Activated CD4-positive, alpha-beta T cell treated with anti-CD3 and anti-CD28 coated beads for 48 hours (primary cell): Measurements from ENCODE around the gene EID2B.

ENCODE experiments used
- DNase-seq: peaks from one replicate; pipeline ENCODE4 v3.0.0-alpha.2; 2020

The EID2B gene, protein sequence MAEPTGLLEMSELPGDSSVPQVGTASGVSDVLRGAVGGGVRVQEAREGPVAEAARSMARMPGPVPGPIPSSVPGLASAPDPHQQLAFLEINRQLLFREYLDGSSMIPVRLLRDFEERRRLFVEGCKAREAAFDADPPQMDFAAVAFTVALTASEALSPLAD

DNA sequence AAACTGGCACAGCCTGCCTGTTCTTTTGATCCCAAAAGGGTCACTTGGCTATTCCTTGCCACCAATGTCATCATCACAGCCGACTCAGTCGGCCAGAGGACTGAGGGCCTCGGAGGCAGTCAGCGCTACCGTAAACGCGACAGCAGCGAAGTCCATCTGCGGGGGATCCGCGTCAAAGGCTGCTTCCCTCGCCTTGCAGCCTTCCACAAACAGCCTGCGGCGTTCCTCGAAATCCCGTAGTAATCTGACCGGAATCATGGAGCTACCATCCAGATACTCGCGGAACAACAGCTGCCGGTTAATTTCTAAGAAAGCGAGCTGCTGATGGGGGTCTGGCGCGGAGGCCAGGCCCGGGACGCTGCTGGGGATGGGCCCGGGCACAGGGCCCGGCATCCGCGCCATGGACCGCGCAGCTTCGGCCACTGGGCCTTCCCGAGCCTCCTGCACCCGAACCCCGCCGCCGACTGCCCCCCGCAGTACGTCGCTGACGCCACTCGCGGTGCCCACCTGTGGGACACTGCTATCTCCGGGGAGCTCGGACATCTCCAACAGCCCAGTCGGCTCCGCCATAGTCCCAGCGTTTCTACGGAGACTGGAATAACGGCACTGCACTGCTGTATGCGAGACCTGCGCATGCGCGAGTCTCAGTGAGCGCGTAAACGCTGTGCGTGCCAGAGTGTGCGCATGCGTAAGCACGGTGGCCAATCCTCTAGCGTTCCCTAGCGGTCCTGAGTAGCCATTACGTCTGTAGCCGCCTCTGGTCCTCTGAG lies at the start of gene EID2B:
EID2B (minus strand) TSS at position 620 of the 770 bp plus-strand sequence; CDS start at position 570, 50 bp downstream.
- peak; percentile 96 for DNase-seq

DNA sequence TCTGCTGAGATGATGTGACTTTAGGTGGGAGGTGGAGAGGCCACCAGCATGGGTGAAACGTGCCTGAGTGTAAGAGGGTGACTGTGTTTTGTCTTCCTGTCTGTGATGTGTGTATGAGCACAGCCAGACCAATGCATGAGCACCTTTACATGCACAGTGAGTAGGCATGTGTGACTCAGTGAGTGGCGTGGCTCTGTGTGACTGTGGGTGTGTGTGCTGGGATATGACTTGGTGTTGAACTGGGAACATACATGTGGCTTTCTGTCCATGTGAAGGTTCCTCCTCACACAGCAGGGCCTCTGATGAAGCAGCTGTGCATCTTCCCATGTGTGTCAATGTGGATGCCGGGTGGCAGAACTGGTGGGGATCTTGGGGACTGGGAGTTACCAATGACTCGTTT lies 49.8 kb upstream of the EID2B start:
- peak; percentile 69 for DNase-seq

DNA sequence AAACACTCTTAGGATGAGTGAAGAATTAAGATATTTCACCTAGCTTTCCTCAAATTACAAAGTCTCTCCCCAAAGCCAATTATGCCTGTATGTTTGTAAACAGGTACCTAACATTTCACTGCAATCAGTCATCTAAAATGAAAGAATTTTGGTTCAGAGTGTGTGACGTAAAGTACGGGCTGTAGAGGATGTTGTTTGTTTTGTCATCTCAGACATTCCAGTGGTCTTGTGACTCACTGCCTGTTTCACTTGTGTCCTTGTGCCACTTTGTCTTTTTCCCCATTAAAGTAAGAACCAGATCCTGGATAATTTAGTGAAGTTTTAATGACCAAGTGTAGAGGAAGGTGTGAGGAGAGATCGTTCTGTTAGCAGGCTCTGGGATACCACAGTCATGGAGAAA lies 36.0 kb upstream of the EID2B start:
- DNase-seq = no peak

DNA sequence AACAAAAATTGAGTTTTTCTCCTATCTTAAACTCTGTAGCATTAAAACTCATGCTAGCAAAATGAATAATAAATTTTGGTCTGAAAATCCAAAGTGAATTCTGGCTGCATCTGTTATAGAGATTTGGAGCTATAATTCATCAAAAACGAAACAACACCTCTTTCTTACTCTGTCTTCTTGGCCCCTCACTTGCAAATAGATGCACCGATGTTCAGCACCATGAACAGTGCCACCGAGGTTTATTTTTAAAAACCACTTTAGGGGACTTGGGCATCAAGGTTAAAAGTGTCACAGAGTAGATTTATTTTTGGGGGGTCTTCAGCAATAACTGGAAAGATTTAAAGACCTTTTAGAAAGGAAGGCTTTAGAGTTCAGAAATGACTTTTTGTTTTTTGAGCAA lies 33.4 kb upstream of the EID2B start:
- no peak for DNase-seq

- no peak for DNase-seq
Observed at GRCh38 chr19:39563408-39563807, 30.8 kb upstream of the EID2B start.

DNA sequence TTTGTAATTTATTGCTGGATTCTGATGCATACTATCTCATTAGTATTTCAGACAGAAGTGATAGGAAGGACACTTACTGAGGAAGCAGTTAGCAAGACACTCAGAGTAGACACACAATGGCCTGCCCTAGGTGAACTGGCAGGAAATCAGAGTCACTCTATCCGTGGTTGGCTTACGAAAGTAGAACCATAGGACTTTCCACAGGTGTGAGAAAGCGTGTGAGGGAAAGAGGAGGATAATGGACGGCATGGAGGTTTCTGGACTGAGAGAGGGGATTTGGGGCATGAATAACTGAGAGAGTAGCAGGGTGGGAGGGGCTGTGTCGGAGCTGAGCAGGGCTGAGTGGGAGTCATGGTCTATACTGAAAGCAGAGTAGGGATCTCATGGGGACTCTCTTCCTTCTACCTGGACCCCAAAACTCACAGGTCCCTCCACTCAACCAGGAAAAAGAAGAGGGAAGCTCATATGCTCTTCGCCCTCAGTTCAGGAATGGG lies 26.0 kb upstream of the EID2B start:
- DNase-seq = peak; percentile 18

DNA sequence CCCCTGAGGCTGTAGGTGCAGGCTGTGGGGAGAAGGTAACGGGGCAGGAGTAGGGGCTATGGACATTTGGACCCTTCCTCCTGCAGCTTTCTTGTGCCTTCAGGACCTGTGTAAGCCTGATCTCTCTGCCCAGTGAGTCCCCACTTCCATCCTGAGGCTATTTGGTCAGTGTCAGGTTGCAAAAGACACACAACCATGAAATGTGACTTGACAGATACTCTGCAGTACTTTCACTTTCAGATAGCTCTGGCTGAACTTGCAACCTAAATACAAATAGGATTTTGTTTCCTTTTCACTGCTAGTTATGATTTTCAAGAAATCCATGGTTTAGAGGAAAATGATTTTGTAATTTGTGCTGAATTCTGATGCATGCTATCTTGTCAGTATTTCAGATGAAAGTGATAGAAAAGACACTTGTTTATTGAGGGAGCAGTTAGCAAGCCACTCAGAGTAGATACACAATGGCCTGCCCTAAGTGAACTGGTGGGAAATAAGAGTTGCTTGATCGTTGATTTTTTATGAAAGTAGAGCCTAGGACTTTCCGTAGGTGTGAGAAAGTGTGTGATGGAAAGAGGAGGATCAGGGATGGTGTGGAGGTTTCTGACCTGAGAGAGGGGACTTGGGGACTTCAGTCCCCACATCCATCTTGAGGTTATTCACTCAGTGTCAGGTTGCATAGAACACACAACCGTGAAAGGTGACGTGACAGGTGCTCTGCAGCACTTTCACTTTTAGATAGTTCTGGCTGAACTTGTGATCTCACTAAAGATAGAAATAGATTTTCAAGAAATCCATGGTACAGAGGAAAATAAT lies 25.4 kb upstream of the EID2B start:
- DNase-seq = peak; percentile 22

GRCh38 chr19:39555883-39556282 lies 23.2 kb upstream of the EID2B start:
- no peak for DNase-seq

- no peak for DNase-seq
Observed at GRCh38 chr19:39554701-39555311, 22.2 kb upstream of the EID2B start.

DNA sequence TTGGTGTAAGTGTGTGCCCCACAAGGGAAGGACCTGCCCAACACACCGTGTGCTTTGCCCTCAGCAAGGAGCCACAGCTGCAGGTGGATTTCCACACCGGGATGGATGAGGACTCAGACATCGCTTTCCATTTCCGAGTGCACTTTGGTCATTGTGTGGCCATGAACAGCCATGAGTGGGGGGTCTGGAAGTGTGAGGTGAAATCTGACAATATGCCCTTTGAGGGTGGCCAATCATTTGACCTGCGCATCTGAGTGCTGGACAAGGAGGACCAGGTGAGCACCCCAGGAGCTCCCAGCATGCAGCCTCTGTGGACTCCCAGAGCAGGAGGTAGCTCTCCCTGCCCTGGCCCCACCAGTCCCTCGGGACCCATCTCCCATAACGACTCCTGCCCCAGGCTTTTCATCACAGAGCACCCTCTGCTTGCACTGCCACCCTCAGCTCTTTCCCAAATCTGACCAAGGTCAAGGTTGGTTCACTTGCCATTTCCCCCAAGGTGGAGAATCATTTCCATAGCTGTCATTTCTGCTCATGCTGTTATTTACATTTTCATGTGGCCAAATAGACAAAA lies 20.5 kb upstream of the EID2B start:
- DNase-seq = no peak

DNA sequence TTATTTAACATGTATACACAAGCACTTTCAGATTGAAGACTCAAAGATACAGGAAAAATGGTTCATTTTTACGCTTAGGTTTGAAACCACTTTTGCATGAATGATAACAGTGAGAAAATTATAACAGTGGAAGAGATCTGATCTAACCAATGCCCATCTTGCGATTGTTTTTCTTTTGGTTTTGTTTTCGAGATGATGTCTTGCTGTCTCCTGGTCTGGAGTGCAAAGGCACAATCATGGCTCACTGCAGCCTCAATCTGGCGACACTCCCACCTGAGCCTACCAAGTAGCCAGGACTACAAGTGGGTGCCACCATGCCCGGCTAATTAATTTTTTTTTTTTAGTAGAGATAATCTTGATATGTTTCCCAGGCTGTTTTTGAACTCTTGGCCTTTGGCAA lies 17.5 kb upstream of the EID2B start:
- no peak for DNase-seq

DNA sequence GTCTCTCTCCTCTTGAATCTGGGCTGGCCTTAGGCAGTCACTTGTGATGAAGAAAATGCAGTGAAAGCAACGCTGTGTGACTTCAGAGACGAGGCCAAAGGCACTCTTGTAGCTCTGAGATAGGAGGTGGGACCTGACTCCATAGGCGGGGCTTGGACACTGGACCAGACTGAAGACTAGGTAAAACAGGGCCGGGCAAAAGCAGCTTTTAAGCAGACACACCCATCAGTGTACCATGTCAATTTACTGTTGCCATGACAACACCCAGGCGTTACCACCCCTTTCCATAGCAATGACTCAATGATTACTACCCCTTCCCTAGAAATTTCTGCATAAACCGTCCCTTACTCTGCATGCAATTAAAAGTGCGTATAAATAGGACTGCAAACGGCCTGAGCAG lies 13.9 kb upstream of the EID2B start:
- DNase-seq = peak; percentile 45

DNA sequence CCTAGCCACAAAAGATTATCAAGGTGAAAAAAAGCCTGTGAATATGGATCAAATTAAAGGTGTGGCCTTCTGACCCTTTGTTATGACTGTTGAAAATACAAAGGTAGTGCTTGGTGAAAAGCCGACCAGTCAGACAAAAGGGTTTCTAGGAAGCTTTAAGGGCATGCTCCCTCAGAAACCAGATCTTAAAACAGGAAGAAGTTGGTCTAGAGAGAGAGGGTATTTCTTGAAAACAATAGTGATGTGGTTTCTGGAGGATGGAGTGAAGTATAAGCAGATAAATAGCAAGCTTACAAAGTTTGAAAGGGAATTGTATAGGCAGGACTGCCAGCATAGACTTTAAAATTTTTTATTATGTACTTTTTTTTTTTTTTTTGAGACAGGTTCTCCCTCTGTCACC lies 12.3 kb upstream of the EID2B start:
- DNase-seq = no peak

DNA sequence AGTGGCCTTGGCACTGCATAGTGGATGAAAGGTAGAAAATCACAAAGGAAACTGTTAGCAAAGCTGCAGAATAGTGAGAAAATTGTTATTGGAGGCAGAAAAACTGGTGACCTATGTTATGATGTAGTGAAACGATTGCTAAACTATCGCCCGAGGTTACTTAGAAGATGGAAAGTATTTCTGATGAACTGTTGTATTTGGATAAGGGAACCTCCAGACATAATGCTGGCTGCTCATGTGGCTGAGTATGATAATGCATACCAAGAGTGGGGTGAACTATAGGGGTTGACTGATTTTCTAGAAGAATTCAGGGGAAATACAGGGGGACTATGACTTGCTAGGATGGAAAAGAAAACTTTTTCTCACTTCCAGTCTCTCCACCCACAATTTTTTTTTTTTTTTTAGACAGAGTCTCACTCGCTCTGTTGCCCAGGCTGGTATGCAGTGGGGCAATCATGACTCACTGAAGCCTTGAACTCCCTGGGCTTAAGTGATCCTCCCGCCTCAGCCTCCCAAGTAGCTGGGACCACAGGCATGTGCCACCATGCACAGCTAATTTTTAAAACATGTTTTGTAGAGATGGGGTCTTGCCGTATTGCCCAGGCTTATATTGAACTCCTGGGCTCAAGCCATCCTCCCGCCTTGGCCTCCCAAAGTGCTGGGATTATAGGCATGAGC lies 11.7 kb upstream of the EID2B start:
- DNase-seq = peak; percentile 30

DNA sequence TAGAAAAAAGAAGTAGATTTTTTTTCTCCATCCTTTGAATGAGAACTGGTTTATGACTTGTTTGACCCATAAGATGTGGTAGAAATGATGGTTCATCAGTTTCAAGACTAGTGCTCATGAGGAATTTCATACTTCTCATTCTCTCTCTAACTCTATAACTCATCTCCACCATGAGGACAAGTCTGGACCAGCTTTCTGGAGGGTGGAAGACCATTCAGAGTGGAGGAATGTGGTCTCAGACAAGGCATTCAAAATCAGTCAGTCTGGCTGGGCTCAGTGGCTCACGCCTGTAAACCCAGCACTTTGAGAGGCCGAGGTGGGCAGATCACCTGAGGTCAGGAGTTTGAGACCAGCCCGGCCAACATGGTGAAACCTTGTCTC lies 10.8 kb upstream of the EID2B start:
- DNase-seq = no peak

- no peak for DNase-seq
Observed at GRCh38 chr19:39542206-39542605, 9.6 kb upstream of the EID2B start.

DNA sequence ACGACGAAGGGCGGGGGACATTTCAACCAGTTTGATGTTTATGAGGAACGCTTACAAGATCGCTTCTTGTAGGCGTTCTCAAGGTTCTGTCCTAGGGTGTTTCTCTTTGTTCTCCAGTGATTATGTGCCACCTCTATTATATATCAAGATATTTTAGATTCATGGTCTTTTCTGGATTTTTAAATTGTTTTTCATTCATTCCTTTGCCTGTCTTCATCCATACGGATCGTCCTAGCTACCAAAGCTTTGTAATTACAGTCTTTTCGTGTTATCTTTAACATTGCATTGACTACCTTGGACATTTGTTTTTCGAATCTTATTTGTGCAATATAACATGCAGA lies 7.7 kb upstream of the EID2B start:
- no peak for DNase-seq

DNA sequence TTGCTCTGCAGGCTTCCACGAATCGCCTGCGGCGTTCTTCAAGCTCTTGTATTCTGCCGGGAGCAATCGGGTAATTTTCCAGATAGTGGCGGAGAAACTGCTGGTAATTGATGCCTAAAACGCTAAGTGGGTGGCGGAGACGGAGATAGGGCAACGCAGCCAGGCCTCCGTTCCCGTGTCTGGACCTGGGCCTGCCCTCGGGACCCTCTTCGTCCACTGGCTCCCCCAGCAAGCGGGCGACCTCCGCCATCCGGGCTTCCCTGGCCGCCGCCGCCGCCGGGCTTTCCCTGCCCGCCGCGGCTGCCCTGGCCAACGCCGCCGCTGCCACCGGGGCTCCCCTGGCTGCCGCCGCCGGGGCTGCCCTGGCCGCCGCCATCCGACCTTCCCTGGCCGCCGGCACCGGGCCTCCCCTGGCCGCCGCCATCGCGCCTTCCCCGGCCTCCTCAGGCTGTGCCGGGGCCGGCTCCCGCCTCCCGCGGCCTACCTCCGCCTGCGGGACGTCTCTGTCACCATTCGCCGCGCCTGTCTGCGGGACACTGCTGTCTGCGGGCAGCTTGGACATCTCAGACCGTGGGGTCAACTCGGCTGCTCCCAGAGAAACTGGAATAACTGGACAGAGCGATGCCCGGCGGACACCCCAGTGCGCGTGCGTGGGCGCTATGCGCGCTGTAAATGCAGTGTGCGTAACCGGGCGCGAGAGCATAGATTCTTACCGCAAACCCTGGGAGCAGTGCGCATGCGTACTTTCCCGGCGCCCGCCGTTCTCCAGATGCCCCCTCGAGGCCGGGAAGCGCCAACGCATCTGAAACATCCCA lies 7.1 kb upstream of the EID2B start, which contains the start of gene EID2:
EID2 (minus strand) TSS at position 644 of the 815 bp plus-strand sequence; CDS start at position 562, 82 bp downstream.
- peak; percentile 97 for DNase-seq

DNA sequence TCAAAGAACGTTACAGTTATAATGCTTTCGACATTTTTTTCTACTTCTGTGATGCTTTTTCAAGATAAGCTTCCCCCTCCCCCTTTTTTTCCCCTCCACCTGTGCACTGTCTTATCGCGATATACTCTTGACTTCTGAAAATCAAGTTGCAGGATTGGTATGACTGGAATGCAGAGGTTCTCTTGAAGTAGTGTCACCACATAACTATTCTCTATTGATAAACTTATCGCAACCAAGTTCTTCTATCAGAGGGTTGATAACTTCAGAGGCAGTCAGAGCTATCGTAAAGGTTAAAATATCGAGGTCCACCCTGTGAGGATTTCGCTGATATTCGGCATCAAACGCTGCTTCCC lies 6.5 kb upstream of the EID2B start:
- no peak for DNase-seq

DNA sequence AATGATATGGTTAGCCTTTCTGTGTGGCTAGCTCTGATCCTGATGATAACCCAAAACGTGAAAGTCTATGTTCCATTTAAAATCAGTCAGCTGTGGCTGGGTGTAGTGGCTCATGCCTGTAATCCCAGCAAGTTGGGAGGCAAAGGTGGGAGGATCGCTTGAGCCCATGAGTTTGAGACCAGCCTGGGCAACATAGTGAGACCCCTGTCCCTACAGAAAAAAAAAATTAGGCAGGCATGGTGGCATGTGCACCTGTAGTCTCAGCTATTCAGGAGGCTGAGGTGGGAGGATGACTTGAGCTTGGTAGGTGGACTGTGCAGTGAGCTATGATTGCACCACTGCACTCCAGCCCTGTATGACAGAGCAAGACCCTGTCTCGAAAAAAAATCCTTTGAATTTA lies 1.1 kb upstream of the EID2B start:
- no peak for DNase-seq

DNA sequence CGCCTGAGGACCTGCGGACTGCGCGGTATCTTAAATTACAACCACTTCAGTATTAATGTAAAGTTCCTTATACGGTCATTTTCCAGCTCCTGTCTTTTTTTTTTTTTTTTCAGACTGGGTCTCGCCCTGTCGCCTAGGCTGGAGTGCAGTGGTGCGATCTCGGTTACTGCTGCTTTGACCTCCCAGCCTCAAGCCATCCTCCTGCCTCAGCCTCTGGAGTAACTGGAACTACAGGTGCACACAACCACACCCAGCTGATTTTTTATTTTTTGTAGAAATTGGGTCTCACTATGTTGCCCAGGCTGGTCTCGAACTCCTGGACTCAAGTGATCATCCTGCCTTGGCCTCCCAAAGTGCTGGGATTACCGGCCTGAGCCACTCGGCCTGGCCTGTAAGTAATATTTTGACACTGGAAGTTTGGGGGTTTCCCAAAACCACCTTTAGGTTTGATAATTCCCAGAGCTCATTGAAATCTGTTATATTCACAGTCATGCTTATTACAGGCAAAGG lies 406 bp upstream of the EID2B start:
- DNase-seq = no peak
